DMS53 (cell line): ENCODE measurements around the gene CAVIN3.

Experiments used
- DNase-seq: peaks from one replicate; lab custom pipeline; 2025; lab: John Stamatoyannopoulos, UW

Gene CAVIN3

GRCh38 chr11:6320411-6321155 is at the start of gene CAVIN3:
TSS of gene CAVIN3 (minus strand) at chr11:6320501. CDS start at chr11:6320476, 25 bp downstream.
- peak; percentile 86 for DNase-seq

GRCh38 chr11:6365659-6366058 is 45.4 kb upstream of the CAVIN3 start:
- DNase-seq = peak; percentile 66

- DNase-seq = peak; percentile 93
Measured at GRCh38 chr11:6362873-6363678, 42.8 kb upstream of the CAVIN3 start.

GRCh38 chr11:6362185-6362872 is 42.0 kb upstream of the CAVIN3 start:
- DNase-seq = no peak

GRCh38 chr11:6360183-6360582 is 39.9 kb upstream of the CAVIN3 start:
- no peak for DNase-seq

- peak; percentile 41 for DNase-seq
Measured at GRCh38 chr11:6357222-6357621, 36.9 kb upstream of the CAVIN3 start.

GRCh38 chr11:6356503-6357055 is 36.3 kb upstream of the CAVIN3 start:
- no peak for DNase-seq

- peak; percentile 66 for DNase-seq
Measured at GRCh38 chr11:6354651-6355485, 34.6 kb upstream of the CAVIN3 start.

- DNase-seq = peak; percentile 99
Measured at GRCh38 chr11:6353367-6353987, 33.2 kb upstream of the CAVIN3 start.

- no peak for DNase-seq
Measured at GRCh38 chr11:6351782-6352382, 31.6 kb upstream of the CAVIN3 start.

- DNase-seq = no peak
Measured at GRCh38 chr11:6350486-6350885, 30.2 kb upstream of the CAVIN3 start.

GRCh38 chr11:6350043-6350442 is 29.7 kb upstream of the CAVIN3 start:
- peak; percentile 75 for DNase-seq

- DNase-seq = no peak
Measured at GRCh38 chr11:6345366-6345765, 25.1 kb upstream of the CAVIN3 start.

GRCh38 chr11:6336293-6336692 is 16.0 kb upstream of the CAVIN3 start:
- DNase-seq = no peak

- no peak for DNase-seq
Measured at GRCh38 chr11:6334806-6335205, 14.5 kb upstream of the CAVIN3 start.

- peak; percentile 59 for DNase-seq
Measured at GRCh38 chr11:6333095-6333494, 12.8 kb upstream of the CAVIN3 start.

- DNase-seq = no peak
Measured at GRCh38 chr11:6332066-6332465, 11.8 kb upstream of the CAVIN3 start.

GRCh38 chr11:6328321-6328720 is 8.0 kb upstream of the CAVIN3 start:
- no peak for DNase-seq

GRCh38 chr11:6327806-6328205 is 7.5 kb upstream of the CAVIN3 start:
- DNase-seq = no peak

GRCh38 chr11:6326985-6327384 is 6.7 kb upstream of the CAVIN3 start:
- DNase-seq = no peak

GRCh38 chr11:6326303-6326702 is 6.0 kb upstream of the CAVIN3 start:
- DNase-seq = no peak
